ENCODE measurements around the gene HEPACAM2.
A peak's percentile ranks its signal among the peaks of the same experiment; 100 is the strongest.

HEPACAM2 gene

DNA sequence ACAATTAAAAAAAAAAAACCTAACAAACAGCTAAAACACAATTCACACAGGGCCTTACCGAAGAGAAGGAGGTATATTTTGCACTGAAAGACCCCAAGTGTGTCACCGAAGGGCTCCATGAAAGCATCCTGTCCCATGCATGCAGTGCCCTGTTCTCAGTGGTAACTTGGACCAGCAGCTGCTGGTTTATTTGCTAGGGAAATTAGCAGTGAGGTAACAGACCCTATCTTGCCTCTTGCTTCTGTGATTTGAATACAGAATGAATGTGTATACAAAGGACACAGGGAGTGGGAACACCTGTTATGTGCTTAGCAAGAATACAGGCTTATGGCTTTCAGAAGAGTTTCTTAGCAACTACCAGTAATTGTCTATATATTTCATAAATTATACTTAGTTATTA lies at the start of gene HEPACAM2:
Gene HEPACAM2 (minus strand): TSS at position 160 of the 400 bp plus-strand sequence.
- no peak for DNase-seq

DNA sequence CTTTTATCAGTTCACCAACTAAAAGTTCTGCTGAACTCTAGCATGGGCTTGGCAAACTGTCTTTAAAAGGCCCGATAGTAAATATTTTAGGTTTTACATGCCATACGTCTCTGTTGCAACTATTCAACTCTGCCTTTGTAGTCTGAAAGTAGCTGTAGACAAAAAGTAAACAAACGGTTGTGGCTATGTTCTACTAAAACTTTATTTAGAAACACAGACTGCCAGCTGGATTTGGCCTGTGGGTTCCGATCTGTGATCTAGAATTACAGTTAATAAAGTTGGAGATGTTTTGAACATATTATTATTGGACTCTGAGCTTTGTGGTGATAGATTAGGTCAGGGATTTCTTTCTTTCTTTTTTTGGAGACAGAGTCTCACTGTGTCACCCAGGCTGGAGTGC lies 39.0 kb upstream of the HEPACAM2 start:
- no peak for DNase-seq

DNA sequence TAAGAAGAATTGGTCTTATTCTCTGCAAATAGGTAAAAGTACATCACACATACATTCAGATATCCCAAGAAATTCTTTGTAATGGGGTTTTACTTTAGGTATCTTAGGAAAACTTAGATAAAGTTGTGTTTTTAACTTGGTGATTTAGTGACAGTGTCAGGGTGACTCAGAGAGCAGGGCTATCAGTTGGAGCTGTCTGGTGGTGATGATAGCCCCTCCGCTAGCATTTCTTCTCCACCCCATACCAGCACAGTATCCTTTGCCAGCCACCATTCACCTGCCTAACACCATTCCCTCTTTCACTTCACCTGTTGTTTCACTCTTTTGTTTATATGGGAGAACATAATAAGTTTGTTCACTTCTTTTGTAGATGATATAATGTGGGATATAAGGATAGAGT lies 36.3 kb upstream of the HEPACAM2 start:
- DNase-seq = no peak

DNA sequence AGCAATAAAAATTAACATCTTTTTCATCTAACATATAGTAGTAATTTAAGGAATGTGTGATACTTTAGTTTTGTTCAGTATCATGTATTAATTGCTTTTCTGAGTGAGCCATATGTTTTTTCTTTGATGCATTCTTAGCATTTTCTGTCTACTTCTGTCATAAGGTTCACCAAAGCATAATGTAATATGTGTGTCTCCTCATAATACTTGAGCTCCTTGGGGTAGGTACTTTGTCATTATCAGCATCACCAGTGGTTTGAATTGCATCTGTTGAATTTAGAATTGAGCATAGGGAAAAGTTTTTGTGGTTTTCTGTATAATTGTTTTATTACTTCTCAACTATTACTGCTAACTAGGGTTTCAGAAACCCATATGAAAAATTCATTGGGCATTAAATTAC lies 32.4 kb upstream of the HEPACAM2 start:
- no peak for DNase-seq

DNA sequence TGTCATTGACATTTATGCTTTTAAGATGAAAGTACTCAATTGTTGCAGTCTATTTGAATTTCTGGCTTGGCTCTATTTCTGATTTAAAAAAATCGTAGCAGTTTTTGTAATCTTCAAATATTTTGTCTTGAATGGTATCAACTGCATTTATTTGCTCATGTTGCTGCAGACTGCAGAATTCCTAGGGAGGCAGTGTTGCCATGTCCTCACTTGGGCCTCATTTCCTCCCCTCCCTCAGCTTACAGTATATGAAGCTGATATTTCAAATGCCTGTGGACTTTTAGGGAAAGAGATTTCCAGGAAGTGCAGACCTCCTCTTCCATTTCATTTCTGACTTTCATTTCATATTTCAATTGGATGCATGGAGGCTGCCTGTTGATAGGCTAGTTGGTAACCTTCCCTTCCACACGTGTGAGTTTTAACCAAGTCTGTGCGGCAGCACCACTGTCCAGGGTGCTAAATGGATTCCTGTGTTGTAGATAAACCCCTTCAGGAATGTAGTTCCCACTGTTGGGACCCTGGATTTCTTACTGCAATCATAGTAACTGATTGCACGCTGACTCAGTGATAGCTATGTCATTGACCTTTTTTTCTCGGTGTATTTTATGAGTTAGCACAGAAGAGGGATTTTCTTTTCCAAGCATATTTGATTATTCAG lies 23.4 kb upstream of the HEPACAM2 start:
- no peak for DNase-seq

DNA sequence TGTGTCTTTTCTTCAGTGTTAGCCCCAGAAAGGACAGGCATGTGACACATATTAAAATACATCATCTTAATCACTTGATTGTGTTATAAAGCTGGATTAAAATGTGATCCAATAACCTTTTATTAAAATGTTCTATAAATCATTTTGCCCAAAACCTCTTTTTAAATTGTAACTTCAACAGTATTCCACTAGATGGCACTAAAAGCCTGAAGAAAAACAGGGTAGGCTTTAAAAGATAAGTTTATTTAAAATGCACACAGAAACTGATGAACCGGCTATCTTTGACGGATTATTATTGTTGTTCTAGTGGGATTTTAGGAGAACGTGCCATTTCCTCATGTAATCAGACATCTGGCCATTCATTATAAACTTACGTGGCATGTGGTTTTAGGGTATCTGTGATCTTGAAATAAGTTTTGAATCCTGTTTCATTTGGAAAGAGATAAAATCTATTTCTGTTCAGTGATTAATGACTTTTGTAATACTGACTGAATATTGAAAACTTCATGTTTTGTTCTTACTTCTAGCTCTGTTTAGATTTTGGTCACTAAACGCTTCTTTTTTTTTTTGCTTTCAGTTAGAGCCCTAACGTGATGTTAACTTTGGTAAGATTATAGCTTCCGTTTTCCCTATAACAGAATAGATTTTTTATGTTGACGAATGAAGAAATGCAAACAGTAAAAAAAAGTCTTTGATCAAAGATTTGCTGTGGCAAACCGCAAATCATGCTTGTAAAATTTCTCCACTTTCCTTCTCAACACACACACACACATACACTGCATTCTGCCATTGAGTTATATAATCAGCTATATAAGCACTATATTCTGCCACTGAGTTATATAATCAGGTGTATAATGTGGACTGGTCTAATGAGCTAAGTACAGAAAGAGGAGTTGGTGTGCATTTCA lies 19.5 kb upstream of the HEPACAM2 start:
- DNase-seq = no peak

DNA sequence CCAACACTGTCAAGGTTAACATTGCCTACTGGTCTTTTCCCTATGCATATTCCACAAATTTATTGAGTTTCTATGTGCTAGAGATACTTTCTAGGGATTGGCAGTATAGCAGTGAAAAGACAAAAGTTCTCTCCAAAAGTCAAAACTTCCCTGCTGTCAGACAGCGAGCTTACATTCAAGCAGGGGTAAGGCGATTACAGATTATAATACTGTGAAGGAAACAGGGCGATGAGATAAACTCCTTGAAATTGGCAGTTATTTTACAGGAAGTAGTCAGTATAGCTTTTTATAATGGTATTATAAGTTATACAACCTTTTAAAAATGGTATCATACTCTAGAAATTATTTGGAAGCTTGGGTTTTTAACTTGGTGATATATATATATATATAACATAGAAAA lies 15.8 kb upstream of the HEPACAM2 start:
- DNase-seq = no peak

DNA sequence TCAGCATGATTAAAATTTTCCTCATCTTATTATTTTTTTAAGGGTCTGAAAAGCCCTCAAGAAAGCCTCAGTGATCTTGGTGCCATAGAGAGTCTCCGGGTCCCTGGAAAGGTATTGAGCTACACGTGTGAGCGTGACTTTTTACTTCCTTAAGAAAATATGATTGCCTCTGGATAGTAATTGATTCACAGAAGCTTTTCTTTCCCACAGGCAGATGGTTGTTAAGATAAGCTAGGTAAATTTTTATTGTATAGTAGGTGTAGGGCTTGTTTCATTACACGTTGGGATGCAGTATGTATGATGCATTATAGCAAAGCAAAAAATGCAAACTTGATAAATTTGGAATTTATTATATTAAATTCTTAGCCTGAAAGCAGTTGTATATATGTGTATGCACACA lies 13.6 kb upstream of the HEPACAM2 start:
- DNase-seq = no peak

DNA sequence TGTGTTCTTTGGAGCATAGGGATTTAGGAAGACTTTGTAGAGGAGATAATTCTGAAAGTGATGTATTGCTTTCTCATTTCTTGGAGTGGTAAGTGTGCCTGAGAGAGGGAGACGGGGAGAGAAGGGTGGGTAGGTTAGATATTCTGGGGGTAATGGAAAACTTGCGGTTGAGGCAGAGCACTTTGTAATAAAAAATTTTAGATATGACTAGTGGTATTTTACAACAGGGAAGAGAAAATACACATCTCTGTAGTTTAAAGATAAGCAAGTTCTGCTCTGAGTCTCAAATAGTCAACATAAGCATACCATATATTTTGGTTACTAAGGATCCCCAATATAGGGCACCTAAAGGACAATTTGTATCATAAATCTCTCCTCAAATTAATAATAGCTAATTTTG lies 12.5 kb upstream of the HEPACAM2 start:
- no peak for DNase-seq

DNA sequence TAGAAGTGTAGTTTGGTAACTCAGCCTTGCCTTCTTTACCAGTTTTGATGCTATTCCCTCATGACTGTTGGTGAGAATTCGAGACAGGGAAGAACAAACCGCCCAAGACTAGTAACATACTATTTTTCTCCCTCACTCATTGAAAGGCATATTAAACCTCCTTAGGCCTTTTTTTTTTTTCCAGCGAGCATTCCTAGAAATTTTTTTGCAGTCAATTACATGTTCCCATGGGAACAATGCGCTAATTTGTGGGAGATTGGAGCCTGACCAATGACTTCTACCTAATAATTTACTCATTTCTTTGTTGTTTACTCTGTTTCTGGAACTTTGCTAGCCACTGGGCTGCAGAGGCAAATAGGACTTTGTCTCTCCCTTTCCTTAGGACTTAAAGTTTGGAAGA lies 11.9 kb upstream of the HEPACAM2 start:
- DNase-seq = no peak

DNA sequence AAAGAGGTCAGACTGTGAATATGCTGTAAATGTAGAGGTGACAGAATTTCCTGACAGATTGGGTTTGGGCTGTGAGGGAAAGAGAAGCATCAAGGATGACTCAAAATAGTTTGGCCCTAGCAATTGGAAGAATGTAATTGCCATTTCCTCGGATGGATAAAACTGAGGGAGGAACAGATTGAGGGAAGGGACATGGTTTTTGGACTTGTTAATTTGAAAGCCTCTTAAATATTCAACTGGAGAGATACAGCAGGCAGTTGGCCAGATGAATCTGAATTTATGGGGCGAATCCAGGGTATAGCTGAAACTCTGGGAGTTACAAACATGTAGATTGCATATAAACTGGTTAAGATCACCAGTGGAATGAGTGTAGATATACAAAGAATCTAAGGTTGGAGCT lies 9.3 kb upstream of the HEPACAM2 start:
- DNase-seq = no peak

DNA sequence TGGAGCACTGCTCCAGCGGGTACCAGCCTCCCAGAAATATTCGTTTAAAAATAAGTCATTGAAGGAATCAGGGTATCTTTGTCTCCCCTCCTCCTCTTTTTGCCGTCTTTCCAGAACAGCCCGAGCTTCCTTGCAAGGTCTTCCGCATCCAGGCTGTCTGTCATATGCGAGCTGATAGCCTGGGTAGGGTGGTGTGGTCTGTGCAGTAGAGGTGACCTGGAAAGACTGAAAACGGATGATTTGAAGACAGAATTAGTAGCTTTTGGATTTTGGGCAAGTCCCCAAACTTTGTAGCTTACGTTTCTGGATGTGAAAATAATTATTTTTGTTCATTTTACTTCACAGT lies 6.4 kb upstream of the HEPACAM2 start:
- DNase-seq = no peak

DNA sequence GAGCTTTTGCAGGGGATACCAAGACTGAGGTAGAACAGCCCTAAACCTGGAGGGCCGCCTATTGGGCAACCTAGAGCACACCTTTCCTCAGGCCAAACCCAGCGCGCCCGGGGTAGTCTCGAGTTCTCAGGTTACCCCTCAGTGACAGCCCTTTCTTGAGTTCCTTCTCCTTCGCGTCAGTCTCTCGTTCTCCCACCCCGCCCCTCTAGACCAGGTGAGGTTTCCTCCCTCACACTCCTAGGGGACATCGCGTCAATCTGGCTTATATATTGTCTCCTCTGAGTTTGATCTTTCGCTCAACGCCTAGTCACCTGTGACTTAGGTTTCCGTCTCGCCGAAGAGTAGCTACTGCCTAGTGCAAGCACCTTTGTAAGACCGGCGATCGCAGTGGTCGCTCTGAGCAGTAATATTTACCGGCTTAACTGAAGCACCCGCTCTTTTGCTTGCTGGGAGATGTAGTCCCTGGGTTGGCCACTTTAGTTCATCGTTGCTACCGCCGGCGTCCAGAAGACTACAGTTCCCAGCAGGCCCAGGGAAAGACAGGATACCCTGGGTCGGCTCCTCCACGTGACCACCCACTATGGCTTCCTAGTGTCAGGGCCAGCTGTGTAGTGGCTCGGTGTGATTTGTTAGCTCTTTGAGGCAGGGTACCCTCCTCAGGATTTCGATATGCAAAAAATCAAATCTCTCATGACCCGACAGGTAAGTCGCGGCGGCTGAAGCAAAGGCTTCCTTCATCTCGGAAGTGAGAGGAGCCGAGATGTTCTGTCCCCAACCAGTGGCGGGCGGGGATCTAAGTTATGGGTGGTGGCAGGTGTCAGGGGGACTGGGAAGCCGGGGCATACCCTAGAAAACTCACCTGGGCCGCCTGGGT lies 5.8 kb upstream of the HEPACAM2 start, which contains the start of gene VPS50:
Gene VPS50 (plus strand): TSS at position 568 of the 874 bp plus-strand sequence. CDS start 102 bp downstream, at position 670.
- peak; percentile 77 to 78 for DNase-seq

DNA sequence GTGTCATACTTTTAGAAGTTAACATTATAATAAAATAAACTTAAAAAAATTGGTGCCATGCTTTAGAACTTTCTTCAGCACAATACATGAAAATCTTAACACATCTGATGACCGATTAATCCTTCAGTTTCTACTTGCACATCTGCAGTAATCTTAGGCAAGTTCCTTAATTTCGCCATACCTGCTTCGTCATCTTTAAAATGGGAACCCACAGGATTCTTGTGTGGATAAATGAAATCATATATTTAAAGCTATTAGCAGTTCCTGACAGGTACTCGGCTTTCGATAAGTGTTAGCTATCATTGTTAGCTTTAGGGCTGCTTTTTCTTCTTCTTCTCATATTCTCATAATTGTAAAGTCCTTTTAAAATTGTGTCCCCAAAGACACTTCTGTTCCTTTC lies 5.0 kb upstream of the HEPACAM2 start:
- DNase-seq = no peak

DNA sequence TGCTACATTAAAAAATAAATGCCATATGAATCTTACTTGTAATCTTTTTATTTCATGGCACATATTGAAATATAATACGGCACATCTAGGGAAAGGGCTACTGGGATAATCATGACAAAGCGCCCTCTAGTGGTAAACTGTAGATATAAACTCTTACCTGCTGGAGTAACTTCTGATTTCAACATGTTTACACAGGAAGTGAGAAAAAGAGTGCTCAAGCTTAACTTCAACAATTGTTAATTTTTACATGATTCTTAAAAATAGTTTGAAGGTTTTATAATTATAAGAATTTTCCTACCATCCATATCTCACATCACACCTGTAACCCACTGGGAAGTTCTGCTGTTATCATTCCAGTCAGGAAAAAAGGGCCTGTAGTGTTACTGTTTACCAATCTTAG lies 2.0 kb upstream of the HEPACAM2 start:
- peak in 1 of 2 donors; percentile 3 for DNase-seq

DNA sequence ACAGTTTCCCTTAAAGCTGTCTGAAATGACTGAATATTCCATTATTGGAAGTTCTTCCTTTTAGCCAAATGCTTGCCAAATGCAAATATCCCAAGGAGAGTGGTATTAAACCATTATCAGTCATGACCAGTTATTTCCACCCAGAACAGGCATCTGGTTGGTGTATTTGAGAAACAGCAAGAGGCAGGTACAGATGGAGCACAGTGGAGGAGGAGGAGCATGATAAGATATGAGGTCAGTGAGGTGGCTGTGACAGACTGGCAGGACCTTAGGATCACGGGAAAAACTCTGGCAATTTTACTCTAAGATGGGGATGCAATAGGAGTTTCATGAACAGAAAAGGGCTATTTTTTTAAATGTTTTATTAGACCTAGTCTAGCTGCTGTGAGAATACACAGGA lies 6.4 kb downstream of the HEPACAM2 start:
- DNase-seq = no peak

DNA sequence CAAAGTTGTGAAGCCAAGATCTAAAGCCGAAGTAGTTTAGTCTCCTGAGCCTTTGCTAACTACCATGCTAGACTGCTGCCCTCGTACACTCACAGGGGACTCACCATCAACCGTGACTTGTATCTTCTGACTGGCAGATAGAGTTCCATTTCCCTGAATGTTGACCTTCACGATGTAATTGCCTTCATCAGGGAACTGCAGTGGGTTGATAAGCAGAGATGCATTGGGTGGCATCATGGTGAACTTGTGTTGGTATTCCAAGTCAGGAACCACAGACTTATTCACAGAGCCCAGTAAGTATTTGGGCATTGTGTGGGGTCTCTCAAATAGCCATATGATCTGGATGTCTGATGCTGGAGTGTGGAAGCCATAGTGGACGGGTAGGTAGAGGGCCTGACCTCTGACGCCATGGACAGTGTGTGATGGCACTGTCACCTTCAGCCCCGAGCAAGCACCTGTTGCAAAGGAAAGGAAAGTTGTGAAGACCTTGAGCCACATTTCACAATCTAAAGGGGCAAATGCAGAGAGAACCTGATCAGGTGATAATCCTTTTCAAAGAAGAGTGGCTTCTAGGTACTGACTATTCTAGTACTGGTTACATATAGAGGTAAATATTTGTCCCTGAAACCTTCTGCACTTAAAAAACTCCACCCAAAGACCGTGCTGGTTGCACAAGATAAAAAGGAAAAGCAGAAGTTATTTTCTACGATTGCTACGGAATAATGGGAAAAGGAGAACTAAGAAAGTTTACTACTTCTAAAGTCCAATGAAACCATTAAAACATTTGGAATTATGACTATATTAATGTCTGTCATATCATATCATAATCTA lies 7.1 kb downstream of the HEPACAM2 start:
- no peak for DNase-seq

DNA sequence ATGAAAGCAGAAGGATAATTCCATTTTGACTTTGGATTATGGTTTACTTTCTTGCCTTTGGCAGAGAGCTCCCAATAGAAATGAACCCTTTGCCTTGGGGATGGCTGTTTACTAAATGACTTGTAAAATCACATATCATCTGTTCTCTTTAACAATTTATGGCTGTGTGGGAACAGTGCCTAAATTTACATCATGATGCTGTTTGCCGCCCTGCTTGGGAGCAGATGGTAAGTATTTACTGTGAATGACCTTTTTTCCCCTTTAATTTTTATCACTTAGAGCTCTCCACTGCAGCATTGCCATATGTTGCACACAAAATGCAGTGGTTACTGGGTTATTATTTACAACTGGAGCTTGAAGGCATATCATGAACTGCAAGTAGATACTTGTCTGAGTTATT lies 13.4 kb downstream of the HEPACAM2 start:
- no peak for DNase-seq

DNA sequence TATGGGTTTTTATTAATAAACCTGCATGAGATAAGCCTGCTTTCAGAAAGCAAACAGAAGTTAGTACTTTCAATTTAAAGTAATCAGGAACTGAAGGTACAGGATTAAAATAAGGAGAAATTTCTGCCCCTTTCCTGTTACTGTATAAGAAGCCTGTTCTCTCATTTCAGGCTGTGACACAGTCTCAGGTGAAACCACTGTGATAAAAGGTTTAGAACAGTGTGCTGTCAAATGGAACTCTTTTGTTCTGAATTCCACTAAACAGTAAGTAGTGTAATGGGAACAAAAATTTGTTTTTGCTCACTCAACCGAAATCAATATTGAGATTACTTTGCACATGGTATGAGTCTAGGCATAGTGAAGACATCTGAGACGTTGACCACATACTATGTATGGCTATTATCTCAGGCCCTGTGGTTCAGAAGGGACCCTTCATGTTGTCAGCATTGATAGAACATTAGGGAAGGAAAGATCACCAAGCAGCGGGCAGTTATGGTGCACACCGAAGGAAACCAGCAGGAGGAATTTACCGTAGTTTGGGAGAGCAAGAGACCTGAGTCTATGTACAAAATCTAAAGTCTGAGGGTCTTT lies 14.9 kb downstream of the HEPACAM2 start:
- no peak for DNase-seq

DNA sequence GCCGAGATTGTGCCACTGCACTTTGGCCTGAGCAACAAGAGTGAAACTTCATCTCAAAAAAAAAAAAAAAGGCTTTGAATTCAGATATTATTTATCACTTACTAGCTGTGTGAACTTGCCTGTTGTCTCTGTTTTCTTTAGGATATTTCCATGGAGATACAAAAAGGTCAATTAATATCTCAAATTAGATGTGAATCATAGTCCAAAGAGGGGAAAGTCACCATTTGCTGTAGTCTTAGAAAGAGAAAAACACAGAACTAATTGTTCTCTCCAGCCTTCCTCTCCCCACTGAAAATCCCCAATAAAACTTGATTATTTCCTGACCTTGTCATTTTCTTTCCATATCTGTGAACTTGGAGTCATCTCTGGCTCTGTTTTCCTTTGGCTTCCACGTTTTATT lies 21.2 kb downstream of the HEPACAM2 start:
- DNase-seq = no peak

DNA sequence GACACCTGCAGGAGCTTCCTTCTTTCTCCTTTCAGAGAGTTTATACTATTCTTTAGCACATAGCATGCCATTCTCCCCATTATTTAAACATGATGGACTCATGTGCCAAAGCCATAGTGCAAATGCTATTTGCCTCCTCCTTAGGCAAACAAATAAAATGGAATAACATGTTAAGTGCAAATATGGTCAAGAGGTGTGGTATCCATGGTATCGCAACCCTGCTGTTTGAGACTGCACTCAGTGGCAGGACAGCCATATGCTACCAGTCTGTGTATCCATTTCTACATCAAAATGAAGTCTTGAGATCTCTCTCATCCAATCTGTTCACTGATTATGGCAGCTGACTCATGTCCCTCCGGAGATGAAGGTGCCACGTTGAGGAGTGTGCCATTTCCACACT lies 22.8 kb downstream of the HEPACAM2 start:
- DNase-seq = no peak
